Nasal cavity respiratory epithelium epithelial cell of viscerocranial mucosa (primary cell): ENCODE data around the gene NDUFB8. TPM values are rescaled to one million over a fixed set of nuclear protein-coding genes. Genes with fewer than 3 reads are reported as not detected.

Source experiments
- total RNA-seq: library from RNA; depleted of rRNA; stranded (reverse); fragments of >200 nt; gene quantifications from 2 replicates; pipeline ENCODE4 v1.2.3, GENCODE V29; 2014

The NDUFB8 gene
- total RNA-seq: 87.1 and 165 TPM in 2 replicates

GRCh38 chr10:100529475-100530298 lies at the start of gene NDUFB8:
Gene NDUFB8, minus strand, starts transcription at chr10:100529871. Its CDS starts 20 bp downstream, at chr10:100529851.

DNA sequence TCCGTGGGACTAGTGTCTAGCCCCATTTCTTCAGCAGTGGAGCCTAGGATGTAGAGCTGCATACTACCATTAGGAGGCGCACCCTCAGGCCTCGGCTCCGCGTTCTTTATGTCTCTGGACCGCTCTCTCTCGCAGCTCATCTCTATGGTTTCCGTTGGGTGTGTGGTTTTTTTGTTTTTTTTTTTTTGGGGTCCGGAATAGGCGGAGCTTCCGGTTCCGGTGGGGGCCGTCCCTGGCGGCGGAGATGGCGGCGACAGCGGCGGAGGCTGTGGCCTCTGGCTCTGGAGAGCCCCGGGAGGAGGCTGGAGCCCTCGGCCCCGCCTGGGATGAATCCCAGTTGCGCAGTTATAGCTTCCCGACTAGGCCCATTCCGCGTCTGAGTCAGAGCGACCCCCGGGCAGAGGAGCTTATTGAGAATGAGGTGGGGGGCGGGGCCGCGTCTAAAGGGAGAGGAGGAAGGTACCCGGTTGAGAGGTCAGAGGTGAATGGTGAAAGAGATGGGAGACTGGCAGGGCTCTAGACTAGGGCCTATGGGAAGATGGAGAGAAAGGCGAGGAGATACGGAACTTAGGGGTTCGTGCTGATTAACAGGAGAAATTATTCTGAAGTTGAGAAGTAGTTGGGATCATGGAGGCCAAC lies 6.2 kb upstream of the NDUFB8 start, which contains the start of gene HIF1AN:
TSS of gene HIF1AN (plus strand) at position 229 of the 639 bp plus-strand sequence. CDS start at position 245, 16 bp downstream.

DNA sequence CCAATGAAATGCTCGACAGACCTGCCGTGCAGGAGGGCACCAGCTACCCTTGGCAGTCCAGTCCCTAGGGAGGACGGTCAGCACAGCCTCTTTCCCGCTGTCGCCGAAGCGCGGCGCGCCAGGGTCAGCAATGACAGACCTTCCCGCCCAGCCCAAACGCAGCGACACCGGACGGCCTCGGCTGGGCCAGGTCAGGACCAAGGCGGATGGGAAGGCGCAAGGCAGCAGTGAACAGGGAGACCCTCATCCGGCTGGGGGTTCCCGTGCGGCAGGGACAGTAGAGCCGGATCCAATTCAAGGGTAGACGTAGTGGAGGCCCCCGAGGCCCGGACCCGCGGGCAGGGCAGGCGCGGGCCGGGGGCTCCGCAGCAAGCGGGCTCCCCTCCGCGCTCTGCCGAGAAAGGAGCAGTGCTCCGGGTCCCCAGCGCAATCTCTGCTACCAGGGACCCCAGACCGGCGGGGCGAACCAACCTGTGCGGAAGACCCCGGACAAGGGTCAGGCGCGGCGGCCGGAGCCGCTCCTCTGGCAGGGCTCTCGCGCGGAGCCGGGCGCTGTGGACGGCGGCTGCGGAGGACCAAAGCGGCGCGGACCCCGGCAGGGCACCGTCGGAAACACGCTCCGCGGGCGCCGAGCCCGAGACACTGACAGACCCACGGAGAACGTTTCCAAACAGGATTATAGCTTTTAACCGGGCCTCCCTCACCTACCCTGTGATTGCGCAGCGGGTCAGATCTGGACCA lies 10.2 kb downstream of the NDUFB8 start, which contains the start of gene SEC31B:
TSS of gene SEC31B (minus strand) at position 551 of the 741 bp plus-strand sequence. CDS start 2,909 bp downstream, outside the sequence.

Other genes with a start within 250 kb of the NDUFB8 start
- gene BLOC1S2, start 243.2 kb downstream of the NDUFB8 start, total RNA-seq: 75.7 and 131 TPM in 2 replicates
- gene PKD2L1, start 199.6 kb downstream of the NDUFB8 start, total RNA-seq: not detected in 2 replicates
- gene SCD, start 182.6 kb downstream of the NDUFB8 start, total RNA-seq: 258 and 325 TPM in 2 replicates
- not detected in 2 replicates for gene WNT8B, start 66.9 kb downstream of the NDUFB8 start, total RNA-seq
- gene SEC31B, start 10.0 kb downstream of the NDUFB8 start, total RNA-seq: 0.68 and 2.2 TPM in 2 replicates
- gene HIF1AN, start 6.1 kb upstream of the NDUFB8 start, total RNA-seq: 10.6 and 17.8 TPM in 2 replicates
- not detected in 2 replicates for gene PAX2, start 215.7 kb upstream of the NDUFB8 start, total RNA-seq